SK-N-SH (cell line): ENCODE measurements around the gene SNU13. TPM values are rescaled to one million over a fixed set of nuclear protein-coding genes. Genes with fewer than 3 reads are reported as not detected.
A peak's percentile ranks its signal among the peaks of the same experiment; 100 is the strongest.

Experiments
- CTCF ChIA-PET: fragments of 300-600, 350-600 bp; formaldehyde crosslinking; extraction: SDS; loops from one replicate; lab custom pipeline; 2021; lab: Yijun Ruan, JAX
- POLR2A ChIA-PET: fragments of 350-600 bp; sonication (Branson Sonifier 250); formaldehyde crosslinking; extraction: SDS; loops from one replicate; lab custom pipeline; 2020; ENCODE audit warnings: antibody characterized with exemption, inconsistent platforms; lab: Yijun Ruan, JAX
- DNase-seq: peaks from one replicate; pipeline ENCODE4 v3.0.0; 2012
- H2AFZ ChIP-seq: fragments of 200-600 bp; sonication (generic); 2 replicates; pipeline ENCODE4 v1.8.1; 2016; ENCODE audit warnings: antibody characterized with exemption, mild to moderate bottlenecking, low read depth
- H3F3A ChIP-seq: fragments of 200-600 bp; sonication (generic); replicated peaks from 2 replicates; pipeline ENCODE3; 2016; ENCODE audit warnings: antibody characterized with exemption, mild to moderate bottlenecking; ENCODE audit not compliant: insufficient read depth
- H3K27ac ChIP-seq, 2 experiments: fragments of 200-500 bp in 1 of 2; fragments of 200-600 bp in 1 of 2; sonication (Bioruptor generic) in 1 of 2; sonication (generic), shearing (Covaris generic) in 1 of 2; 2 replicates each; pipeline versions ENCODE4 v1.5.1 to v1.6.1; 2014 to 2016; ENCODE audit warnings: low read depth in 2 of 2, inconsistent platforms in 1 of 2, low read length in 1 of 2, mild to moderate bottlenecking in 1 of 2, mixed read lengths in 1 of 2
- H3K27me3 ChIP-seq: fragments of 200-600 bp; sonication (generic), shearing (Covaris generic); 2 replicates; pipeline ENCODE4 v1.6.1; 2016; ENCODE audit warnings: mixed run types; ENCODE audit not compliant: insufficient read depth
- H3K36me3 ChIP-seq, 2 experiments: fragments of 200-500 bp in 1 of 2; fragments of 200-600 bp in 1 of 2; sonication (Bioruptor generic) in 1 of 2; sonication (generic) in 1 of 2; replicated peaks in 1 of 2; 2 replicates each; pipeline versions ENCODE3 to v1.5.1; 2014 to 2016; ENCODE audit warnings: low read length in 1 of 2, mild to moderate bottlenecking in 1 of 2; ENCODE audit not compliant: insufficient read depth in 2 of 2, control insufficient read depth in 1 of 2
- H3K4me1 ChIP-seq, 2 experiments: fragments of 200-500 bp in 1 of 2; fragments of 200-600 bp in 1 of 2; sonication (Bioruptor generic) in 1 of 2; sonication (generic), shearing (Covaris generic) in 1 of 2; 2 replicates each; pipeline versions ENCODE4 v1.5.1 to v1.6.1; 2014 to 2016; ENCODE audit warnings: low read depth in 1 of 2, low read length in 1 of 2, mixed run types in 1 of 2; ENCODE audit not compliant: insufficient read depth in 2 of 2, control insufficient read depth in 1 of 2
- H3K4me2 ChIP-seq: fragments of 200-600 bp; sonication (generic), shearing (Covaris generic); 2 replicates; pipeline ENCODE4 v1.6.1; 2017; ENCODE audit warnings: mixed run types
- H3K4me3 ChIP-seq, 2 experiments: fragments of 200-500 bp in 1 of 2; fragments of 200-600 bp in 1 of 2; sonication (Bioruptor generic) in 1 of 2; sonication (generic), shearing (Covaris generic) in 1 of 2; 2 replicates each; pipeline versions ENCODE4 v1.5.1 to v1.8.1; 2014 to 2016; ENCODE audit warnings: low read depth in 2 of 2, inconsistent platforms in 1 of 2, low read length in 1 of 2, mild to moderate bottlenecking in 1 of 2, mixed read lengths in 1 of 2, moderate library complexity in 1 of 2
- H3K79me2 ChIP-seq: fragments of 200-600 bp; sonication (generic); 2 replicates; pipeline ENCODE4 v1.8.1; 2017; ENCODE audit warnings: mild to moderate bottlenecking; ENCODE audit not compliant: insufficient read depth
- H3K9ac ChIP-seq: fragments of 200-600 bp; sonication (generic); 2 replicates; pipeline ENCODE4 v1.6.1; 2017; ENCODE audit warnings: mixed run types
- H3K9me2 ChIP-seq: fragments of 200-600 bp; sonication (generic); 2 replicates; pipeline ENCODE4 v1.6.1; 2017; ENCODE audit warnings: mixed run types
- H3K9me3 ChIP-seq: fragments of 200-600 bp; sonication (generic); 2 replicates; pipeline ENCODE4 v1.6.1; 2017; ENCODE audit warnings: mixed run types, mild to moderate bottlenecking, moderate library complexity
- H4K20me1 ChIP-seq: fragments of 200-600 bp; sonication (generic); 2 replicates; pipeline ENCODE4 v1.6.1; 2017; ENCODE audit warnings: mild to moderate bottlenecking, mixed run types; ENCODE audit not compliant: insufficient read depth
- CTCF ChIP-seq: fragments of 200-600 bp; sonication (generic); IDR thresholded peaks from 2 replicates; pipeline ENCODE4 v1.6.1; 2017; ENCODE audit warnings: antibody characterized with exemption, mild to moderate bottlenecking, moderate library complexity
- EP300 ChIP-seq, 2 experiments: IDR thresholded peaks; 2 replicates each; pipeline versions ENCODE4 v1.4.0 to v1.6.1; 2012; ENCODE audit warnings: borderline replicate concordance in 1 of 2, low read depth in 1 of 2, low read length in 1 of 2
- EZH2phosphoT487 ChIP-seq: fragments of 200-600 bp; sonication (generic); IDR thresholded peaks from 2 replicates; pipeline ENCODE4 v1.6.1; 2017; ENCODE audit warnings: low read depth, mixed run types, mild to moderate bottlenecking, antibody characterized with exemption, moderate library complexity, borderline replicate concordance
- FOSL2 ChIP-seq: IDR thresholded peaks from 2 replicates; pipeline ENCODE4 v1.4.0; 2012; ENCODE audit warnings: low read depth, mild to moderate bottlenecking, moderate library complexity, borderline replicate concordance
- GABPA ChIP-seq: IDR thresholded peaks from 2 replicates; pipeline ENCODE4 v1.4.0; 2012; ENCODE audit warnings: low read depth, mild to moderate bottlenecking
- MXI1 ChIP-seq: IDR thresholded peaks from 2 replicates; pipeline ENCODE4 v1.6.1; 2012; ENCODE audit warnings: mild to moderate bottlenecking, low read depth, low read length, improper control_type of control experiment
- NFIC ChIP-seq: IDR thresholded peaks from 2 replicates; pipeline ENCODE4 v1.4.0; 2012; ENCODE audit warnings: borderline replicate concordance
- PBX3 ChIP-seq: IDR thresholded peaks from 2 replicates; pipeline ENCODE4; 2012
- RAD21 ChIP-seq: IDR thresholded peaks from 2 replicates; pipeline ENCODE4 v1.6.1; 2012; ENCODE audit warnings: mild to moderate bottlenecking, low read length
- RXRA ChIP-seq: IDR thresholded peaks from 2 replicates; pipeline ENCODE4 v1.4.0; 2012; ENCODE audit warnings: low read depth, mild to moderate bottlenecking, borderline replicate concordance
- SIN3A ChIP-seq: IDR thresholded peaks from 2 replicates; pipeline ENCODE4 v1.6.1; 2012; ENCODE audit warnings: low read depth, mild to moderate bottlenecking, low read length, moderate library complexity, borderline replicate concordance
- USF2 ChIP-seq: fragments of 150-350 bp; IDR thresholded peaks from 2 replicates; pipeline ENCODE4 v1.6.1; 2017; ENCODE audit warnings: antibody characterized with exemption, low read length, low read depth, borderline replicate concordance
- YY1 ChIP-seq: IDR thresholded peaks from 2 replicates; pipeline ENCODE4 v1.4.0; 2012; ENCODE audit warnings: low read depth, mild to moderate bottlenecking
- ZBTB33 ChIP-seq: IDR thresholded peaks from 2 replicates; pipeline ENCODE4 v1.4.0; 2012; ENCODE audit warnings: low read depth, borderline replicate concordance
- WGBS: methylation state at CpG from one replicate; pipeline ENCODE4 v1.1.6; 2017; ENCODE audit warnings: low lambda C conversion rate; 5-methylcytosine and 5-hydroxymethylcytosine counted together
- polyA plus RNA-seq, 3 experiments: library from polyadenylated mRNA; depleted of rRNA; stranded (reverse); fragments of >200 nt; gene quantifications; 2 replicates each; pipeline ENCODE4 v1.2.3, GENCODE V29; 2012
- TF ChIP-seq, protein P1 (sequence below): IDR thresholded peaks from 2 replicates; pipeline ENCODE4 v1.6.1; 2012; ENCODE audit warnings: mild to moderate bottlenecking, low read depth, low read length, moderate library complexity
- TF ChIP-seq, protein P2 (sequence below): IDR thresholded peaks from 2 replicates; pipeline ENCODE4 v1.4.0; 2012; ENCODE audit warnings: low read depth

SNU13 gene
- polyA plus RNA-seq, 1 of the 3 experiments (the other 2 are of a cell fraction) = 282 TPM

DNA sequence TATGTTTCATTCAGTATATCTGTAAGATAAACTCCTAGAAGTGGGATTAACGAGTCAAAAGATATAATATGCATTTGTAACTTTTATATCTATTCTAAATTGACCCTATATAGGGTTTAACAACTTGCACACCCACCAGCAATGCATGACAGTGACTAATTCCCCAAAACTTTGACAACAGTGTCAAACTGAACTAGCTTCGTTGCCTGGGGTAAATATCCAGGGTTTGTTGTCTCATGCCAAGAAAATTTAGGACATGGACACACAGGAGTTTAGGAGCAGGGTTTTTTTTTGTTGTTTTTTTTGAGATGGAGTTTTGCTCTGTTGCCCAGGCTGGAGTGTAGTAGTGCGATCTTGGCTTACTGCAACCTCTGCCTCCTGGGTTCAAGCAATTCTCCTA lies 5.1 kb downstream of the SNU13 start (continued):
- TF ChIP-seq, protein P1, sequence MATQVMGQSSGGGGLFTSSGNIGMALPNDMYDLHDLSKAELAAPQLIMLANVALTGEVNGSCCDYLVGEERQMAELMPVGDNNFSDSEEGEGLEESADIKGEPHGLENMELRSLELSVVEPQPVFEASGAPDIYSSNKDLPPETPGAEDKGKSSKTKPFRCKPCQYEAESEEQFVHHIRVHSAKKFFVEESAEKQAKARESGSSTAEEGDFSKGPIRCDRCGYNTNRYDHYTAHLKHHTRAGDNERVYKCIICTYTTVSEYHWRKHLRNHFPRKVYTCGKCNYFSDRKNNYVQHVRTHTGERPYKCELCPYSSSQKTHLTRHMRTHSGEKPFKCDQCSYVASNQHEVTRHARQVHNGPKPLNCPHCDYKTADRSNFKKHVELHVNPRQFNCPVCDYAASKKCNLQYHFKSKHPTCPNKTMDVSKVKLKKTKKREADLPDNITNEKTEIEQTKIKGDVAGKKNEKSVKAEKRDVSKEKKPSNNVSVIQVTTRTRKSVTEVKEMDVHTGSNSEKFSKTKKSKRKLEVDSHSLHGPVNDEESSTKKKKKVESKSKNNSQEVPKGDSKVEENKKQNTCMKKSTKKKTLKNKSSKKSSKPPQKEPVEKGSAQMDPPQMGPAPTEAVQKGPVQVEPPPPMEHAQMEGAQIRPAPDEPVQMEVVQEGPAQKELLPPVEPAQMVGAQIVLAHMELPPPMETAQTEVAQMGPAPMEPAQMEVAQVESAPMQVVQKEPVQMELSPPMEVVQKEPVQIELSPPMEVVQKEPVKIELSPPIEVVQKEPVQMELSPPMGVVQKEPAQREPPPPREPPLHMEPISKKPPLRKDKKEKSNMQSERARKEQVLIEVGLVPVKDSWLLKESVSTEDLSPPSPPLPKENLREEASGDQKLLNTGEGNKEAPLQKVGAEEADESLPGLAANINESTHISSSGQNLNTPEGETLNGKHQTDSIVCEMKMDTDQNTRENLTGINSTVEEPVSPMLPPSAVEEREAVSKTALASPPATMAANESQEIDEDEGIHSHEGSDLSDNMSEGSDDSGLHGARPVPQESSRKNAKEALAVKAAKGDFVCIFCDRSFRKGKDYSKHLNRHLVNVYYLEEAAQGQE = no peak
- no peak for TF ChIP-seq ZBTB33
- TF ChIP-seq, protein P2, sequence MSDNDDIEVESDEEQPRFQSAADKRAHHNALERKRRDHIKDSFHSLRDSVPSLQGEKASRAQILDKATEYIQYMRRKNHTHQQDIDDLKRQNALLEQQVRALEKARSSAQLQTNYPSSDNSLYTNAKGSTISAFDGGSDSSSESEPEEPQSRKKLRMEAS = no peak

GRCh38 chr22:41683052-41683451 lies 5.6 kb downstream of the SNU13 start:
- DNase-seq = no peak
- Histone ChIP-seq H3K36me3 (peaks cover 9 to 18% of the 10 kb centered on the region in 2 experiments), H3K27me3 (no peaks in the 10 kb centered on the region), H3K4me2 (peak overlapping the region; percentile 75), H3K79me2 (peaks cover 98% of the 10 kb centered on the region), H3K9ac (no peak overlapping the region; the same call in 1 of the 2 replicates), H3K27ac (peak overlapping the region in 1 of 2 experiments; percentile 82; a peak in 1 of 4 replicates), H2AFZ (no peak overlapping the region), H3K4me1 (no peaks in the 10 kb centered on the region; a peak in 1 of 4 replicates), H3K4me3 (peak overlapping the region in 1 of 2 experiments; percentile 73; a peak in 2 of 4 replicates), H4K20me1 (no peaks in the 10 kb centered on the region), H3K9me3 (no peaks in the 10 kb centered on the region), H3F3A (peaks cover 9% of the 10 kb centered on the region), H3K9me2 (no peaks in the 10 kb centered on the region)
- WGBS = 88% methylated on average over 9 of the region's 9 CpGs
- TF ChIP-seq GABPA (no peak), EZH2phosphoT487 (no peak), NFIC (no peak), CTCF (no peak), MXI1 (no peak), USF2 (no peak), FOSL2 (no peak), EP300 (IDR thresholded peaks at IDR 0.05; ENCODE audit: borderline replicate concordance in 1 of 2, low read depth in 1 of 2, low read length in 1 of 2) (no peak), RAD21 (no peak), SIN3A (no peak), PBX3 (no peak), RXRA (no peak), YY1 (no peak)
- CTCF ChIA-PET = no interaction called here
- POLR2A ChIA-PET = no interaction called here
